Mesenchymal stem cell (in vitro differentiated cells and primary cell): ENCODE results near the gene HDLBP.
A peak's percentile ranks its signal among the peaks of the same experiment; 100 is the strongest.

ENCODE experiments used
- DNase-seq: peaks from one replicate; pipeline ENCODE4 v3.0.0-alpha.2; 2013
- H2AFZ ChIP-seq: one replicate; pipeline ENCODE4 v1.6.1; 2013; ENCODE audit warnings: low read depth, mild to moderate bottlenecking, control low read depth, inconsistent platforms, low read length, moderate library complexity
- H2AK5ac ChIP-seq: 2 replicates; pipeline ENCODE4 v1.6.1; 2013; ENCODE audit warnings: low read length, moderate library complexity, mild to moderate bottlenecking, inconsistent platforms; ENCODE audit not compliant: severe bottlenecking
- H2BK120ac ChIP-seq: one replicate; pipeline ENCODE4 v1.6.1; 2013; ENCODE audit warnings: low read depth, mild to moderate bottlenecking, inconsistent platforms, low read length, moderate library complexity
- H2BK12ac ChIP-seq, 2 experiments: one replicate each; pipeline ENCODE4 v1.6.1; 2013; ENCODE audit warnings: inconsistent platforms in 2 of 2, low read length in 2 of 2, mild to moderate bottlenecking in 2 of 2, moderate library complexity in 2 of 2, control low read depth in 1 of 2
- H2BK15ac ChIP-seq: one replicate; pipeline ENCODE4 v1.6.1; 2013; ENCODE audit warnings: mild to moderate bottlenecking, low read depth, inconsistent platforms; ENCODE audit not compliant: poor library complexity, severe bottlenecking
- H2BK5ac ChIP-seq: 2 replicates; pipeline ENCODE4 v1.6.1; 2013; ENCODE audit warnings: low read depth, mild to moderate bottlenecking, low read length, control low read depth, inconsistent platforms; ENCODE audit not compliant: poor library complexity, severe bottlenecking
- H3K14ac ChIP-seq, 2 experiments: one replicate each; pipeline ENCODE4 v1.6.1; 2013; ENCODE audit warnings: inconsistent platforms in 2 of 2, low read length in 2 of 2, control low read depth in 1 of 2, mild to moderate bottlenecking in 1 of 2, moderate library complexity in 1 of 2
- H3K18ac ChIP-seq, 2 experiments: one replicate each; pipeline ENCODE4 v1.6.1; 2013; ENCODE audit warnings: inconsistent platforms in 2 of 2, low read length in 2 of 2, control low read depth in 1 of 2, low read depth in 1 of 2, mild to moderate bottlenecking in 1 of 2
- H3K23ac ChIP-seq, 2 experiments: one replicate each; pipeline ENCODE4 v1.6.1; 2013; ENCODE audit warnings: inconsistent platforms in 2 of 2, low read length in 2 of 2, mild to moderate bottlenecking in 2 of 2, moderate library complexity in 2 of 2, control low read depth in 1 of 2
- H3K27ac ChIP-seq: 2 replicates; pipeline ENCODE4 v1.5.1; 2013; ENCODE audit warnings: mild to moderate bottlenecking, moderate library complexity, low read length, control low read depth, inconsistent platforms; ENCODE audit not compliant: poor library complexity, severe bottlenecking
- H3K27me3 ChIP-seq, 2 experiments: 2 replicates each; pipeline versions ENCODE4 v1.6.1 to v1.7.0; 2013; ENCODE audit warnings: low read length in 2 of 2, mild to moderate bottlenecking in 2 of 2, moderate library complexity in 2 of 2, control low read depth in 1 of 2, inconsistent platforms in 1 of 2; ENCODE audit not compliant: control insufficient read depth in 1 of 2, insufficient read depth in 1 of 2
- H3K36me3 ChIP-seq, 2 experiments: 2 replicates each; pipeline versions ENCODE4 v1.6.1 to v1.7.0; 2013; ENCODE audit warnings: low read length in 2 of 2, control low read depth in 1 of 2, inconsistent platforms in 1 of 2, low read depth in 1 of 2, mild to moderate bottlenecking in 1 of 2; ENCODE audit not compliant: insufficient read depth in 2 of 2, control insufficient read depth in 1 of 2
- H3K4ac ChIP-seq, 2 experiments: one replicate each; pipeline ENCODE4 v1.6.1; 2013; ENCODE audit warnings: inconsistent platforms in 2 of 2, low read length in 2 of 2, mild to moderate bottlenecking in 2 of 2, moderate library complexity in 2 of 2, control low read depth in 1 of 2, low read depth in 1 of 2
- H3K4me1 ChIP-seq: 2 replicates; pipeline ENCODE4 v1.6.1; 2013; ENCODE audit warnings: low read depth, low read length, control low read depth; ENCODE audit not compliant: control insufficient read depth, insufficient read depth
- H3K4me2 ChIP-seq: 2 replicates; pipeline ENCODE4 v1.6.1; 2013; ENCODE audit warnings: low read length, mild to moderate bottlenecking, inconsistent platforms; ENCODE audit not compliant: poor library complexity, severe bottlenecking
- H3K4me3 ChIP-seq, 2 experiments: 2 replicates each; pipeline versions ENCODE4 v1.5.1 to v1.7.0; 2013; ENCODE audit warnings: low read length in 2 of 2, mild to moderate bottlenecking in 2 of 2, control low read depth in 1 of 2, low read depth in 1 of 2; ENCODE audit not compliant: insufficient read depth in 1 of 2
- H3K79me1 ChIP-seq: replicated peaks from 2 replicates; pipeline ENCODE4 v1.6.1; 2013; ENCODE audit warnings: mild to moderate bottlenecking, control low read depth, low read length, inconsistent platforms; ENCODE audit not compliant: poor library complexity, severe bottlenecking
- H3K9ac ChIP-seq: 2 replicates; pipeline ENCODE4 v1.7.0; 2013; ENCODE audit warnings: mild to moderate bottlenecking, low read length, moderate library complexity
- H3K9me3 ChIP-seq: 2 replicates; pipeline ENCODE4 v1.7.0; 2013; ENCODE audit warnings: mild to moderate bottlenecking, low read length; ENCODE audit not compliant: control insufficient read depth
- H4K8ac ChIP-seq: one replicate; pipeline ENCODE4 v1.6.1; 2013; ENCODE audit warnings: inconsistent platforms, mild to moderate bottlenecking, low read length, moderate library complexity
- H4K91ac ChIP-seq: one replicate; pipeline ENCODE4 v1.6.1; 2013; ENCODE audit warnings: mild to moderate bottlenecking, low read length, inconsistent platforms
- WGBS: methylation state at CpG from one replicate; pipeline ENCODE4 v1.1.7; 2013; ENCODE audit warnings: mixed read lengths; 5-methylcytosine and 5-hydroxymethylcytosine counted together

Gene HDLBP

GRCh38 chr2:241224018-241224850 is 91.2 kb downstream of the HDLBP start:
- Histone ChIP-seq H3K23ac (no peak overlapping the region), H2AFZ (no peak overlapping the region)
- 69% methylated on average over 26 of the region's 26 CpGs for WGBS

GRCh38 chr2:241223211-241224017 is 92.1 kb downstream of the HDLBP start:
- H3K27me3 ChIP-seq: no peaks in the 10 kb centered on the region
- WGBS: 80% methylated on average over 23 of the region's 23 CpGs
- peaks cover 35 to 49% of the 10 kb centered on the region in 2 experiments for H3K36me3 ChIP-seq
- H3K4me1 ChIP-seq: peaks cover 16% of the 10 kb centered on the region
- peak overlapping the region; percentile 4 for H3K9ac ChIP-seq
- H4K91ac ChIP-seq: no peak overlapping the region
- no peak overlapping the region for H3K18ac ChIP-seq
- H3K4ac ChIP-seq: no peak overlapping the region
- H4K8ac ChIP-seq: no peak overlapping the region
- H3K23ac ChIP-seq: no peak overlapping the region
- H2BK5ac ChIP-seq: no peak overlapping the region
- H2BK15ac ChIP-seq: no peak overlapping the region
- H2BK12ac ChIP-seq: no peak overlapping the region
- H3K79me1 ChIP-seq: peaks cover 11% of the 10 kb centered on the region
- H3K4me2 ChIP-seq: no peak overlapping the region
- no peak overlapping the region for H2AK5ac ChIP-seq
- H2AFZ ChIP-seq: no peak overlapping the region
- H3K27ac ChIP-seq: no peak overlapping the region
- DNase-seq: no peak
- no peaks in the 10 kb centered on the region for H3K9me3 ChIP-seq
- no peak overlapping the region for H2BK120ac ChIP-seq
- H3K4me3 ChIP-seq: no peak overlapping the region
- no peak overlapping the region for H3K14ac ChIP-seq

More at GRCh38 chr2:241224018-241224850, 91.2 kb downstream of the HDLBP start:
- Histone ChIP-seq H3K4me2 (no peak overlapping the region), H3K9me3 (no peaks in the 10 kb centered on the region), H3K36me3 (peaks cover 43 to 57% of the 10 kb centered on the region in 2 experiments), H4K8ac (no peak overlapping the region), H2BK15ac (no peak overlapping the region), H3K4me3 (no peak overlapping the region), H3K18ac (peak overlapping the region in 1 of 2 experiments; percentile 54), H3K79me1 (peaks cover 14% of the 10 kb centered on the region), H2AK5ac (no peak overlapping the region), H2BK12ac (no peak overlapping the region), H3K9ac (peak overlapping the region; percentile 21), H3K4me1 (peaks cover 16% of the 10 kb centered on the region), H2BK5ac (no peak overlapping the region), H3K4ac (no peak overlapping the region), H2BK120ac (no peak overlapping the region), H3K27ac (no peak overlapping the region), H4K91ac (no peak overlapping the region), H3K14ac (peak overlapping the region in 1 of 2 experiments; percentile 32), H3K27me3 (no peaks in the 10 kb centered on the region)
- DNase-seq: peak; percentile 50

- H2BK5ac ChIP-seq: no peak overlapping the region
- H3K36me3 ChIP-seq: peaks cover 2 to 14% of the 10 kb centered on the region in 2 experiments
- H3K4me3 ChIP-seq: no peak overlapping the region
- DNase-seq: no peak
- no peak overlapping the region for H2BK15ac ChIP-seq
- H4K8ac ChIP-seq: no peak overlapping the region
- WGBS: 90% methylated on average over 6 of the region's 6 CpGs
- H3K27me3 ChIP-seq: peaks cover 0 to 18% of the 10 kb centered on the region in 2 experiments
- peaks cover 22% of the 10 kb centered on the region for H3K4me1 ChIP-seq
- no peak overlapping the region for H2AK5ac ChIP-seq
- no peak overlapping the region for H3K9ac ChIP-seq
- no peaks in the 10 kb centered on the region for H3K9me3 ChIP-seq
- no peak overlapping the region for H2BK120ac ChIP-seq
- H3K14ac ChIP-seq: no peak overlapping the region
- no peak overlapping the region for H3K23ac ChIP-seq
- H2BK12ac ChIP-seq: no peak overlapping the region
- no peak overlapping the region for H3K4me2 ChIP-seq
- H3K4ac ChIP-seq: no peak overlapping the region
- H4K91ac ChIP-seq: no peak overlapping the region
- no peak overlapping the region for H2AFZ ChIP-seq
- no peak overlapping the region for H3K18ac ChIP-seq
- H3K27ac ChIP-seq: no peak overlapping the region
- H3K79me1 ChIP-seq: no peaks in the 10 kb centered on the region
Measured at GRCh38 chr2:241219856-241220356, 95.6 kb downstream of the HDLBP start.

- H3K27ac ChIP-seq: no peak overlapping the region
- peak overlapping the region; percentile 86 for H3K9ac ChIP-seq
- no peak overlapping the region for H2BK5ac ChIP-seq
- H2BK120ac ChIP-seq: no peak overlapping the region
- H3K4me2 ChIP-seq: peak overlapping the region; percentile 77
- no peak overlapping the region for H3K18ac ChIP-seq
- no peak overlapping the region for H2BK15ac ChIP-seq
- H3K14ac ChIP-seq: no peak overlapping the region
- no peak overlapping the region for H2BK12ac ChIP-seq
- no peak overlapping the region for H3K4ac ChIP-seq
- no peak overlapping the region for H4K8ac ChIP-seq
- peaks cover 17% of the 10 kb centered on the region for H3K4me1 ChIP-seq
- DNase-seq: no peak
- WGBS: 60% methylated on average over 2 of the region's 4 CpGs
- H3K36me3 ChIP-seq: peaks cover 0 to 6% of the 10 kb centered on the region in 2 experiments
- no peaks in the 10 kb centered on the region for H3K9me3 ChIP-seq
- no peak overlapping the region for H3K23ac ChIP-seq
- H4K91ac ChIP-seq: no peak overlapping the region
- H3K4me3 ChIP-seq: peak overlapping the region in 1 of 2 experiments; percentile 82
- H3K79me1 ChIP-seq: no peaks in the 10 kb centered on the region
- H3K27me3 ChIP-seq: peaks cover 0 to 27% of the 10 kb centered on the region in 2 experiments
- no peak overlapping the region for H2AFZ ChIP-seq
- no peak overlapping the region for H2AK5ac ChIP-seq
Measured at GRCh38 chr2:241219030-241219382, 96.5 kb downstream of the HDLBP start.
